AG10803 (cell line): ENCODE data around the gene MYBPC3.

ENCODE experiments used
- DNase-seq: peaks from one replicate; pipeline ENCODE4 v3.0.0; 2010; ENCODE audit warnings: low read depth
- H3K4me3 ChIP-seq: 2 replicates; pipeline ENCODE4 v1.5.1; 2011; ENCODE audit warnings: mild to moderate bottlenecking, low read length, control low read depth
- CTCF ChIP-seq: conservative IDR thresholded peaks from 2 replicates; pipeline ENCODE4 v1.5.1; 2011; ENCODE audit warnings: mild to moderate bottlenecking, low read length, control low read depth, inconsistent platforms

The MYBPC3 gene

GRCh38 chr11:47288066-47288465, 64.4 kb downstream of the MYBPC3 start:
- TF ChIP-seq CTCF, result no peak
- DNase-seq, result no peak
- no peak overlapping the region for H3K4me3 ChIP-seq

GRCh38 chr11:47285969-47286770, 66.3 kb downstream of the MYBPC3 start:
- no peak for TF ChIP-seq CTCF
- no peak for DNase-seq

DNA sequence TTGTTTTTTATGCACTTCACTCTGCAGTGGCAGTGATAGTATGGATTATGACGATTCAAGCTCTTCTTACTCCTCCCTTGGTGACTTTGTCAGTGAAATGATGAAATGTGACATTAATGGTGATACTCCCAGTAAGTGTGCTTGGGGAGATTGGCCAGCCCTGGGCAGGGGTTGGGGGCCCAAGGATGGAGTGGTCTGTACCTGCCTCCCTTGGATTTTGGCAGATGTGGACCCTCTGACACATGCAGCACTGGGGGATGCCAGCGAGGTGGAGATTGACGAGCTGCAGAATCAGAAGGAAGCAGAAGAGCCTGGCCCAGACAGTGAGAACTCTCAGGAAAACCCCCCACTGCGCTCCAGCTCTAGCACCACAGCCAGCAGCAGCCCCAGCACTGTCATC, 68.4 kb downstream of the MYBPC3 start:
- no peak overlapping the region for H3K4me3 ChIP-seq
- DNase-seq, result no peak
- no peak for TF ChIP-seq CTCF

More at GRCh38 chr11:47285969-47286770, 66.3 kb downstream of the MYBPC3 start:
- H3K4me3 ChIP-seq, result no peak overlapping the region

GRCh38 chr11:47282462-47282861, 70.0 kb downstream of the MYBPC3 start:
- DNase-seq, result no peak
- TF ChIP-seq CTCF, result no peak
- H3K4me3 ChIP-seq, result no peak overlapping the region
